Calu3 (cell line): ENCODE data around the gene CHST3. TPM values are rescaled to one million over a fixed set of nuclear protein-coding genes. Genes with fewer than 3 reads are reported as not detected.

Experiments used
- BruUV-seq: library from RNA; stranded (reverse); fragments of 400-500 nt; replicated peaks from 2 replicates; lab custom pipeline; 2021; lab: Mats Ljungman, UMichigan
- CTCF ChIA-PET: fragments of 300-600 bp; sonication (Branson Sonifier 250); formaldehyde crosslinking; loops from one replicate; lab custom pipeline; 2022; ENCODE audit warnings: antibody characterized with exemption; lab: Charles Lee
- DNase-seq: peaks from one replicate; pipeline ENCODE4 v3.0.0; 2022
- H3K27ac Mint-ChIP-seq: one replicate; pipeline ENCODE4 v1.8.0; 2022; ENCODE audit warnings: mixed read lengths; ENCODE audit not compliant: unreplicated experiment
- H3K27me3 Mint-ChIP-seq: one replicate; pipeline ENCODE4 v1.8.0; 2022; ENCODE audit warnings: mixed read lengths; ENCODE audit not compliant: unreplicated experiment
- H3K36me3 Mint-ChIP-seq: one replicate; pipeline ENCODE4 v1.8.0; 2022; ENCODE audit warnings: mild to moderate bottlenecking, moderate library complexity, mixed read lengths; ENCODE audit not compliant: insufficient read depth, unreplicated experiment
- H3K4me1 Mint-ChIP-seq: one replicate; pipeline ENCODE4 v1.8.0; 2022; ENCODE audit warnings: mild to moderate bottlenecking, low read depth, mixed read lengths; ENCODE audit not compliant: unreplicated experiment
- H3K4me3 Mint-ChIP-seq: one replicate; pipeline ENCODE4 v1.8.0; 2022; ENCODE audit warnings: mild to moderate bottlenecking, low read depth, moderate library complexity, mixed read lengths; ENCODE audit not compliant: unreplicated experiment
- H3K9me3 Mint-ChIP-seq: one replicate; pipeline ENCODE4 v1.8.0; 2022; ENCODE audit warnings: low read depth, mixed read lengths; ENCODE audit not compliant: unreplicated experiment
- CTCF ChIP-seq: fragments of 200-600 bp; IDR thresholded peaks from one replicate; pipeline ENCODE4 v1.8.0; 2022; ENCODE audit warnings: antibody characterized with exemption; ENCODE audit not compliant: unreplicated experiment
- intact Hi-C: fragments of 100-400 bp; cut with micrococcal nuclease; formaldehyde crosslinking; loops from one replicate; pipeline ENCODE4 v1.10.0; 2022; ENCODE audit not compliant: unreplicated experiment
- total RNA-seq: library from RNA; stranded (reverse); gene quantifications from 2 replicates; pipeline ENCODE4 v1.2.3, GENCODE V29; 2022

CHST3 gene
- total RNA-seq, 1 experiment from 2014 or later, result 32.4 TPM

- intact Hi-C loops, result no loop called here
- Mint-ChIP-seq H3K4me1 (no peaks in the 10 kb centered on the region), H3K9me3 (no peaks in the 10 kb centered on the region), H3K27me3 (no peaks in the 10 kb centered on the region), H3K36me3 (peaks cover 8% of the 10 kb centered on the region), H3K4me3 (no peak overlapping the region), H3K27ac (no peak overlapping the region)
- no TSS peak for BruUV-seq
- CTCF ChIA-PET, result interaction anchor here (0.6 to 1.1 kb wide), 2 partner anchors 12 to 18 kb away, joined by 3 read pairs; no protein-coding TSS in a partner anchor
- no peak for TF ChIP-seq CTCF
- no peak for DNase-seq
Observed at GRCh38 chr10:72016608-72017300, 52.6 kb downstream of the CHST3 start.

DNA sequence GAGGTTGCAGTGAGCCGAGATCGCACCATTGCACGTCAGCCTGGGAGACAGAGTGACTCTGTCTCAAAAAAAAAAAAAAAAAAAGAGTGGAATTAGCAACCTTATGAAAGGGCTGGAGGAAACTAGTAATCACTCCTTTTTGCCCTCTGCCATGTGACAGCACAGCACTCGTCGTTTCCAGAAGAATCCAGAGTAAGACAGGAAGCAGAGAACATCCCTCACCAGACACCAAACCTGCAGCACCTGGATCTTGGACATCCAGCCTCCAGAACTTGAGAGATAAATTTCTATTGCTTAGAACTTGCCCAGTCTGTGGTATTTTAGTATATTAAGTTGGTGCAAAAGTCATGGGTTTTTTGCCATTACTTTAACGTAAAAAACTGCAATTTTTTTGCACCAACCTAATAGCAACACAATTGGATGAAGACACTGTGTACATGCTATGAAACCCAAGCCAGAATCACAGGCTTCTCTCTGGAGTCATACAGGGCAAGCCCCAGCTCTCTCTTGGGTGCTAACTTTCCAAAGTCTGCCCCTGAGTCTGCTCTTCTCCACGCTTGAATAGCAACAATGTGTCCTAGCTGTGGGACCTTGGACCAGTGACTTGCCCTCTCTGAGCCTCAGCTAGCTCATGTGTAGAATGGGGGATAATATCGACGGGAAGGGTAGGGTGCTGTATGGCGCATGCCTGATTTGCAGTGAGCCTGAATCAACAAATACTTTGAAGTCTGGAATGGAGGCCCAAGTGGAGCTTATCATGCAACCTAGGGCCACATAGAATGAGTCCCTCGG, 55.1 kb downstream of the CHST3 start:
- BruUV-seq, result no TSS peak
- DNase-seq, result no peak
- no peak overlapping the region for H3K4me3 Mint-ChIP-seq
- H3K36me3 Mint-ChIP-seq, result no peaks in the 10 kb centered on the region
- no peaks in the 10 kb centered on the region for H3K27me3 Mint-ChIP-seq
- intact Hi-C loops, result no loop called here
- no peaks in the 10 kb centered on the region for H3K4me1 Mint-ChIP-seq
- CTCF ChIA-PET, result interaction anchor here (0.8 kb wide), 1 partner anchor 51 kb away, joined by 3 read pairs; no protein-coding TSS in a partner anchor
- no peak overlapping the region for H3K27ac Mint-ChIP-seq
- no peaks in the 10 kb centered on the region for H3K9me3 Mint-ChIP-seq
- no peak for TF ChIP-seq CTCF

DNA sequence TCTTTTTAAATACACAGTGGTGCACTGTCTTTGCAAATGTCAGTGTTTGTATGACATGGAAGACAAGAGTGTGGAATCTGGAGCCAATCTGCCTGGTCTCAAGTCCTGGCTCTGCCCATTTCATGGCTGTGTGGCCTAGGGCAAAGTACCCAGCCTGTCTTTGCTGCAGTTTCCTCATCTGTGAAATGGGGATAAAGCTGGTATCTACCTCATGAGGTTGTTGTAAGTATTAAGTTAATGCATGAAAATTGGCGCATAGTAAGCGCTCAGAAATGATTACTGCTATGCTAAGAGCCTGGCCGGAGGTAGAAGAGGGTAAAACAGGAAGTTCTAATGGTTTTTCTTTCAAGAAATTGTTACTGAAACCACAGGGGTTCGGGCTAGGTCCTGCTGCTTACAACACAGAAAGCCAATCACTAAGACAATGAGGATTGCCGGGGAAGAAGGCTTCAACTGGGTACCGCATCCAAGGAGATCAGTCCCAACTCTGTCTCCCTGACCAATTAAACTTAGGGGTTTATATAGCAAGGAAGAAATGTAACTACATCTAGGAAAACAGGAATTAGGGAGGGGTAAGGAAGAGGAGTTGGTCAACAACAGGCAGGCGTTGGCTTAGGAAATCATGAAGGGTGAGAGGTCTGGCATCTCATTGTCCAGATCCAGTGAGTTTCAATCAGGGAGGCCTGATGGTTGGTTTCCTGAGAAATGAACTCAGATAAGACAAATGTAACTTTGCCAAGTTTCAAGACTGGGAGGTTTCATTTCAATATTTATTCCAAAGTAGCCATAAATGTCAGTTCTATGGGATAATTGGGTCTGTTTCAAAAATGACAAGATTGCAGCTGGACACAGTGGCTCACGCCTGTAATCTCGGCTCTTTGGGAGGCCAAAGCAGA, 57.0 kb downstream of the CHST3 start:
- TF ChIP-seq CTCF, result no peak
- no peaks in the 10 kb centered on the region for H3K27me3 Mint-ChIP-seq
- CTCF ChIA-PET, result no interaction called here
- no peak for DNase-seq
- intact Hi-C loops, result no loop called here
- no peak overlapping the region for H3K4me3 Mint-ChIP-seq
- H3K9me3 Mint-ChIP-seq, result no peaks in the 10 kb centered on the region
- H3K27ac Mint-ChIP-seq, result no peak overlapping the region
- H3K36me3 Mint-ChIP-seq, result no peaks in the 10 kb centered on the region
- peaks cover 3% of the 10 kb centered on the region for H3K4me1 Mint-ChIP-seq
- no TSS peak for BruUV-seq

DNA sequence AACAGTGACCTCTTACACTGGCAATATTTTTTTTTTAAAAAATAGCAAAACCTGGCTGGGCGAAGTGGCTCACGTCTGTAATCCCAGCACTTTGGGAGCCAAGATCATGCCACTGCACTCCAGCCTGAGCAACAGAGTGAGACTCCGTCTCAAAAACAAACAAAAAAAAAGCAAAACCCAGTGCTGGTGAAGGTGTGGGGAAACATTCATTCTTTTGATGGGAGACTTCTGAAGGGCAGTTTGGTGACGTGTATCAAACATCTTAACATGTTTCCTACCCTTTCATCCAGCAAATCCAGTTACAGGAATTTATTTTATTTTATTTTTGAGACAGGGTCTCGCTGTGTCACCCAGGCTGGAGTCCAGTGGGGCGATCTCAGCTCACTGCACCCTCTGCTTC, 58.0 kb downstream of the CHST3 start:
- no peak overlapping the region for H3K27ac Mint-ChIP-seq
- H3K4me3 Mint-ChIP-seq, result no peak overlapping the region
- CTCF ChIA-PET, result no interaction called here
- intact Hi-C loops, result no loop called here
- peaks cover under 1% of the 10 kb centered on the region for H3K36me3 Mint-ChIP-seq
- no peaks in the 10 kb centered on the region for H3K27me3 Mint-ChIP-seq
- no peak for DNase-seq
- no peaks in the 10 kb centered on the region for H3K9me3 Mint-ChIP-seq
- peaks cover 14% of the 10 kb centered on the region for H3K4me1 Mint-ChIP-seq
- no TSS peak for BruUV-seq
- no peak for TF ChIP-seq CTCF
